ENCODE data around the gene DKKL1. TPM values are rescaled to one million over a fixed set of nuclear protein-coding genes. Genes with fewer than 3 reads are reported as not detected.

The DKKL1 gene
- polyA plus RNA-seq, 4 donors, result 3.3 to 6.9 (median 5.4) TPM

GRCh38 chr19:49391581-49392399 is 28.1 kb downstream of the DKKL1 start:
- peak; percentile 68 to 73 (median 70) for DNase-seq (ENCODE audit: low read depth in 4 of 4, low spot score in 3 of 4)

DNA sequence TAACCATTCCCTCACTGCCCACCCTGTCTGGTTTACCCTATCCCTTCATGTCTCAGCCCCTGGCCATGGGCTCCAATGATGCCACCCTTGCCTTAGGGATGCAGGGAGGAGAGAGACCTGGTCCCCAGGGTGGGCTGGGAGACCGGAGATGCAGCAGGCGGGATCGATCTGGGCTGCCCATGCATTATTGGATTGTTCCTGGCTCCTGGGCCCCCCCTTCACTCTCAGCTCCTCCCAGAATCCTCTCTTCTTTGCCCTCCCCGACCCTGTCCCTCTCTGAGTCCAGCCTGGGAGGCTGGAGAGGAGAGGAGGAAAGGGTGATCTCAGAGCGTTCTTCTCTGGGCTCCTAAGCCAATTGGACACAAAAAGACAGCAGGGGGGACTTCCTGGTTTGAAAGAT is 30.2 kb downstream of the DKKL1 start:
- DNase-seq (ENCODE audit: low read depth in 4 of 4, low spot score in 3 of 4), result no peak

DNA sequence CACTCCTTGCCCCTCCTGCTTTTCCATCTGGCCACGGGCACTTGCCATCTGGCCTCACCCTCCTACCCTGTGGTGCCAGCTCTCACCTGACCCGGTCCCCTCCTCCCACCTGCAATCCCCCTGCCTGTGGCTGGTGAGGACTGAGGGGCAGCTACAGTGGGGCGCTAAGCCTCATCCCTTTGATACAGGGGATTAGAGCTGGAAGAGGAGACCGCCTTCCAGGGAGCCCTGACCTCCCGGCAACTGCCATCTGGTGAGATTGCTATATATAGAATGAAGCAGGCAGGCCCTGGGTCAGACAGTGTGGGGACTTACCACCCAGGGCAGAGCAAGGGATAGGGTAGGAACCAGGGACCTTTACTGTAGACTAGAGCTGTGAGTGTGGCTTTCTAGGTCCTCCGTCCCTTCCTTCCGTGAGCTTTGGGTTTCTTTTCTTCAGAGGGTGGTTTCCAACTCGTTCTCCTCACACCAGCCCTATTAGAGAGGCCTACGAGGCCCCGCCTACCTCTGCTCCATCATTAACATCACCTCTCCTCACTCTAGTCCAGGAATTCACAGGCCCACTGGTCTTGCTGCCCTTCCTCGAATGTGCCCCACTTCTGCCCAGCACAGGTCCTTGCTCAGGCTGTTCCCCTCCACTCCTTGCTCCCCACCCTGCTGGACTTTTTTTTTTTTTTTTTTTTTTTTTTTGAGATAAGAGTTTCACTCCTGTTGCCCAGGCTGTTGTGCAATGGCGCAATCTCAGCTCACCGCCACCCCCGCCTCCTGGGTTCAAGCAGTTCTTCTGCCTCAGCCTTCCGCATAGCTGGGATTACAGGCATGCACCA is 32.1 kb downstream of the DKKL1 start:
- DNase-seq (ENCODE audit: low read depth in 4 of 4, low spot score in 3 of 4), result no peak

GRCh38 chr19:49396738-49397505 is 33.2 kb downstream of the DKKL1 start:
- no peak for DNase-seq (ENCODE audit: low read depth in 4 of 4, low spot score in 3 of 4)

DNA sequence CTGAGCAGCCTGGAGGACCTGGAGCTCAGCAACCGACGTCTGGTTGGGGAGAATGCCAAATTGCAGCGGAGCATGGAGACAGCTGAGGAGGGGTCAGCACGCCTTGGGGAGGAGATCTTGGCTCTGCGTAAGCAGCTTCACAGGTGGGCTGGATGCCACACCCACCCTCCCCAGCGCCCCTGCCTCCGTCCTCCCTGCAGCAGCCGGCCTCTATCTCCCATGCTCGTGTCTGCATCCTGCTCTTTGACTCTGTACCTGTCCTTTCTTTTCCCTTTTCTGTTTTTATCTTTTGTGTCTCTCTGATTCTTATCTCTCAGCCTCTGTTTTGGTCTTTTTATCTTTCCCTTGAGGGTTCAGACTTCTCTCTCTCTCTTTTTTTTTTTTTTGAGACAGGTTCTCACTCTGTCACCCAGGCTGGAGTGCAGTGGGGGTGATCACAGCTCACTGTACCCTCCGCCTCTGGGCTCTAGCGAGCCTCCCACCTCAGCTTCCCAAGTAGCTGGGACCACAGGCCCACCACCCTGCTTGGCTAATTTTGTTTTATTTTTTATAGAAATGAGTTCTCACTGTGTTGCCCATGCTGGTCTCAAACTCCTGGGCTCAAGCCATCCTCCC is 34.4 kb downstream of the DKKL1 start:
- no peak for DNase-seq (ENCODE audit: low read depth in 4 of 4, low spot score in 3 of 4)

GRCh38 chr19:49398931-49399330 is 35.3 kb downstream of the DKKL1 start:
- no peak for DNase-seq (ENCODE audit: low read depth in 4 of 4, low spot score in 3 of 4)

DNA sequence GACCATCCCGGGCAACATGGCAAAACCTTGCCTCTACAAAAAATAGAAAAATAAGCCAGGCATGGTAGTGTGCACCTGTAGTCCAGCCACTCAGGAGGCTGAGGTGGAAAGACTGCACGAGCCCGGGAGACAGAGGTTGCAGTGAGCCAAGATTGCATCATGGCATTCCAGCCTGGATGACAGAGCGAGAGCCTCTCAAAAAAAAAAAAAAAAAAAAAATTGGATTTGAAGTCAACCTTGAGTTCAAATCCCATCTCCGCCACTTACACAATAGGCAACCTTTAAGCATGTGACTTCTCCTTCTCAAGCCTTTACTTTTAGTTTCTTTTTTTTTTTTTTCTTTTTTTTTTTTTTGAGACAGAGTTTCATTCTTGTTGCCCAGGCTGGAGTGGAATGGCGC is 36.4 kb downstream of the DKKL1 start:
- DNase-seq (ENCODE audit: low read depth in 4 of 4, low spot score in 3 of 4), result no peak

DNA sequence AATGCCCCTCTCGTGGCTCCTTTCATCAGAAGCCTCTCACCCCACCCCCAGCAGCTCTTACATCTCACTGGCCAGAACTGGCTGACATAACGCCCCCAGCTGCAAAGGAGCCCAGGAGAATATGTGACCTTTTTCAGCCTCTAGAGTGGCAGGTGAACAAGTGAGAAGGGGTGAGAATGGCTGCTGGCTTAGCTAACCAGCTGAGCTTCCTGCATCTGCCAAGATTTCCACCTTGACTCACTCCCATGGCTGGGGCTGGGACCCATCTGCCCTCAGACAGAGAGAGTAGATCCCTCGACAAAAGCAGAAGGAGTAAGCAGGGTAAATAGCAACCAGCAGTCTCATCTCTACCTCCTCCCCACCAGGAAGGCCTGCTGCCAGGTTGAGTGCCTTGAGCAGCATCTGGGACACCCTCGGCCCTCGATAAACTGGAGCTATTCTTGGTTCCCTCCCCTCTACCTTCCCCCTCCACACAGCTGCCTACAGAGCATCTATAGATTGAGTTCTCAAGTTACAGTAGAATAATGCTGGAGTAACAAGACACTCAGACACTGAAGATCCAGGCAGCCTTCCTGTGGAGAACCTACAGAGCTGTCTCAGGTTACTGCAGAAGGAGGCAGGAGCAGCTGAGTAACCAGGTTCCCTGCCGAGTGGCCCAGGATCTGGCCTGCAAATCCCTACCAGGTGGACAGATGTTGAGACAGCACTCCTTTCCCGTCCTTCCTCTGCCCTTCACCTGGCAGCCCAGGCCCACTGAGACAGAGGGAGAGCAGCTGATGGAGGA is 39.9 kb downstream of the DKKL1 start:
- DNase-seq (ENCODE audit: low read depth in 4 of 4, low spot score in 3 of 4), result no peak

GRCh38 chr19:49407079-49407478 is 43.4 kb downstream of the DKKL1 start:
- no peak for DNase-seq (ENCODE audit: low read depth in 4 of 4, low spot score in 3 of 4)

GRCh38 chr19:49407482-49408015 is 43.9 kb downstream of the DKKL1 start:
- DNase-seq (ENCODE audit: low read depth in 4 of 4, low spot score in 3 of 4), result no peak

DNA sequence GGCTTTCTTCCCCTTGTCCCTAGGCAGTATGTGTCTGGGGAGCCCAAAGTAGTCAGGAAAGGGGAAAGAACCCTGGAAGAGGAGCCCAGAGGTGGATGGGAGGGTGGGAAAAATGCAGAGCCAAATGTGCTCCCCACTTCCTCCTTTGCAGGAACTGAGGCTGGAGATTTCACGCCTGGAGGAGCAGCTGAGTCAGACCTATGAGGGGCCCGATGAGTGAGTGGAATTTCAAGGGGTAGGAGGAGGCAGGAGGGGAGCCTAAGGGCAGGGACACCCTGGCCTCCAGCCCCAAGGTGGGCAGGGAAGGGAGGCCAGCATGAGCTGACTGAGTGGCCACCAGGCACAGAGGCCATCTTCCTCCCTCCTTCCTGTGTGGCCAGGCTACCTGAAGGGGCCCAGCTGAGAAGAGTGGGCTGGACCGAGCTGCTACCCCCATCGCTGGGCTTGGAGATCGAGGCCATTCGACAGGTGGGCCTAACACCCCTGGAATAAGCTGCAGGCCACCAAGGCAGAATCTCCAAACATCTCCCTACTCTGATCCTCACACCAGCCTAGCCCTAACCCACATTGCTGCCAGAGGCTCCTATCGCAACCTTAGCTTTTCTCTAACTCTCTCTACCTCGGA is 45.3 kb downstream of the DKKL1 start:
- no peak for DNase-seq (ENCODE audit: low read depth in 4 of 4, low spot score in 3 of 4)

DNA sequence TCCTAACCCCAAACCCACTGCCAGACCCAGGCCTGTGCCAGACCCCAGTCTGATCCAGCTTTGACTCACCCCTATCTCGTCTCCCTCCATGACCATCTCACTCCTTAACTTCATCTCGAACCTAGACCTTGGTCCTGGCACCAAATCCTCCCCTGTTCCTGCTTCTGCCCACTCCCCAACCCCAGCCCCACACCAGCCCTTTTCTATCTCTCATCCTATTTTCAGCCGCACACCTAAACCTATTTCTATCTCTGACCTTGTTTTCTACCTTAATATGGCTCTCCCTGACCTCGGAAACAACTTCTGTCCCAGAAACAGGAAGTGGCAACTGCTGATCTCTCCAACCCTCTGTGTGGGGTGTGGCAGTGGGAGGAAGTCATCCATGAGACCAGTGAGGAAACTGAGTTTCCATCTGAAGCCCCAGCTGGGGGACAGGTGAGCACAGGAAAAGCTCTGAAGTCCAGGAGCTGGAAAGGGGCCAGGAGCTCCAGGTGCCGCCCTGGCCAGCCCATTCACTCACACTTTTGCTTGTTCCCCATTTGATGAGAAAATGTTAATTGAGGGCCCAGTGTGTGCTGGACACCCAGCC is 45.9 kb downstream of the DKKL1 start:
- DNase-seq (ENCODE audit: low read depth in 4 of 4, low spot score in 3 of 4), result no peak

DNA sequence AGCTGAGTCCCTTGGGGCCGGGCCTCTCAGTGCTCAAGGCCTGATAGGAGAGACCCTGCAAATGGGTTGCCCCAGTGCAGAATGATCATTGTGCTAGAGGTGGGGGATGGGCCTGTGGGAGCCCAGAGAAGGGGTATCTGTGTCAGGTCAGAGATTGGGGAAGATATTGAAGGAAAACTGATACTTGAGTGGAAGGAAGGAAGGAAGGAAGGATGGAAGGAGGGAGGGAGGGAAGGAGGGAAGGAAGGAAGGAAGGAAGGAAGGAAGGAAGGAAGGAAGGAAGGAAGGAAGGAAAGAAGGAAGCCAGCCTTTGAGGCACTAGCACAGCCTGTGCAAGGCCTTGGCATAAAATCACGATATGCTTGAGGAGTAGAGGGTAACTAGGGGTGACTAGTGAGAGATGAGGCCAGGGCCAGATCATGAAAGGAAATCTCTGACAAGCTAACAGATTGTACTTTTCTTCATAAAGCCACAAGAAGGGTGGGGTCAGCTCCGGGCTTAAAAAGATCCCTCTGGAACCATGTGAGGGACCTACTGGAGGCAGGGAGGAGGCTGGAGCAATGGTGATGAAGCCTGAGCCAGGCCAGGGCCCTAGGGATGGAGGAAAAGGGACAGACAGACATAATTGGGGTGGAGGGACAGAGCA is 48.1 kb downstream of the DKKL1 start:
- no peak for DNase-seq (ENCODE audit: low read depth in 4 of 4, low spot score in 3 of 4)

- DNase-seq (ENCODE audit: low read depth in 4 of 4, low spot score in 3 of 4), result peak; percentile 39 to 77 (median 73)
Observed at GRCh38 chr19:49413348-49413747, 49.7 kb downstream of the DKKL1 start.

DNA sequence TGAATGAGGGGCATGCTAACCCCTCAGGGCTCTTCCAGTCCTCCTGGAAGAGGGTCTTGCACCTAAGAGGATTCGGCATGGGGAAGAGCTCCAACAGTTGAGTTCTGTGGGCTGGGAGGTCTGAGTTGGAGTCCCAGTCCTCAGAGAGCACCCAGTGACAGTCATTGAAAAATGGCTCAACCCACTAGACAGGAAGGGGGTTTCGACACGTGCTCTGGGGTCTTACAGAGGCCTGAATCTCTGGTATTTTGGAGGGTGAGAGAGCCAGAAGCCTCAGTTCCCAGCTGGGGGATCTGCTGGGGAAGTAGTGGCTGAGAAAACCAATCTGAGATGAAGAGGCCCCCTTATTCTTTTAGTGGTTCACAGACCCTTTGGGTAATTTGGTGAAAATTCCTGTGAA is 50.6 kb downstream of the DKKL1 start:
- DNase-seq (ENCODE audit: low read depth in 4 of 4, low spot score in 3 of 4), result no peak

GRCh38 chr19:49415102-49415809 is 51.6 kb downstream of the DKKL1 start:
- DNase-seq (ENCODE audit: low read depth in 4 of 4, low spot score in 3 of 4), result no peak

GRCh38 chr19:49415810-49416200 is 52.1 kb downstream of the DKKL1 start:
- no peak for DNase-seq (ENCODE audit: low read depth in 4 of 4, low spot score in 3 of 4)

DNA sequence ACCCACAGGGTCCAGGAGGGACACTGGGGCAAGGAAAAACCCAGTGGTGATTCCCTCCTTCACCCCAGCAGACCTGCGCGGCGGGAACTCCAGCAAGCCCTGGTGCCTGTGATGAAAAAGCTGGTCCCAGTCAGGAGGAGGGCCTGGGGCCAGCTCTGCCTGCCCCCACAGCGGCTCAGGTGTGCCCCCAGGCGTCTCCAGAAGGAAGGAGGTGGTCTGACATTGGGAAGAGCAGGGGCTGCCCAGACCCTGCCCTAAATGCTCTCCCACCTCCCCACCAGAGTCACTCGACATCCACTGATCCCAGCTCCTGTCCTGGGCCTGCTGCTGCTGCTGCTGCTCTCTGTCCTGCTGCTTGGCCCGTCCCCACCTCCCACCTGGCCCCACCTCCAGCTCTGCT is 53.4 kb downstream of the DKKL1 start:
- no peak for DNase-seq (ENCODE audit: low read depth in 4 of 4, low spot score in 3 of 4)

Measured in right renal pelvis (tissue), 4 donors.